Activated gamma-delta T cell treated with anti-CD3 and anti-CD28 coated beads, Interleukin-2, amount 50 U/mL, for 16 hours (primary cell): ENCODE data around the gene TMUB1.
"Not testable (repeated sequence)": the region's sequence is repeated elsewhere in the genome, so short reads cannot be mapped to it uniquely, and the experiment has no call there.

Experiments
- DNase-seq: peaks from one replicate; pipeline ENCODE4 v3.0.0-alpha.2; 2020; ENCODE audit warnings: low read depth

The TMUB1 gene

DNA sequence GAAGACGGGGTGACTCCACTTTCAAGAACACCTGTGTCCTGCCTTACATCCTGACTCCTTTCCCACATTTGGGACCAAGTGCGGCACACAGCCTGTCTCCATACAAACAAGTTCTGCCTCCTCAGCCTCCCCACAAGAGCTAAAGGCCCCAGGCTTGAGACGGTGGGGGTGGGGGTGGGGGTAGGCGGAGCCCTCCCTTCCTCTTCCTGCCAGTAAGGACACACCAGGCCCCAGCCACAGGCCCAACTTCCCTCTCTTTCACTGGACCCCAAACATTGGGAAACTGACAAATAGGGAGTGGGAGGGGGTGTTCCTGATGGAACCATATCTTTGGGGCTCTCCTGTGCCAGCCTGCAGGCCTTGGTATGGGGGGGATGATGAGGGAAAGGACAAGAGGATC is 30.2 kb downstream of the TMUB1 start:
- DNase-seq: no peak

GRCh38 chr7:151051108-151051507 is 32.2 kb downstream of the TMUB1 start:
- no peak for DNase-seq

DNA sequence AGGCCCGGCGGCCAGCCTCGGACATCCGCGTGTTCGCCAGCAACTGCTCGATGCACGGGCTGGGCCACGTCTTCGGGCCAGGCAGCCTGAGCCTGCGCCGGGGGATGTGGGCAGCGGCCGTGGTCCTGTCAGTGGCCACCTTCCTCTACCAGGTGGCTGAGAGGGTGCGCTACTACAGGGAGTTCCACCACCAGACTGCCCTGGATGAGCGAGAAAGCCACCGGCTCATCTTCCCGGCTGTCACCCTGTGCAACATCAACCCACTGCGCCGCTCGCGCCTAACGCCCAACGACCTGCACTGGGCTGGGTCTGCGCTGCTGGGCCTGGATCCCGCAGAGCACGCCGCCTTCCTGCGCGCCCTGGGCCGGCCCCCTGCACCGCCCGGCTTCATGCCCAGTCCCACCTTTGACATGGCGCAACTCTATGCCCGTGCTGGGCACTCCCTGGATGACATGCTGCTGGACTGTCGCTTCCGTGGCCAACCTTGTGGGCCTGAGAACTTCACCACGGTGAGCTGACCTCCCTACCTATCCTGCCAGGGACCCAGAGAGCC is 34.3 kb downstream of the TMUB1 start:
- DNase-seq: no peak

DNA sequence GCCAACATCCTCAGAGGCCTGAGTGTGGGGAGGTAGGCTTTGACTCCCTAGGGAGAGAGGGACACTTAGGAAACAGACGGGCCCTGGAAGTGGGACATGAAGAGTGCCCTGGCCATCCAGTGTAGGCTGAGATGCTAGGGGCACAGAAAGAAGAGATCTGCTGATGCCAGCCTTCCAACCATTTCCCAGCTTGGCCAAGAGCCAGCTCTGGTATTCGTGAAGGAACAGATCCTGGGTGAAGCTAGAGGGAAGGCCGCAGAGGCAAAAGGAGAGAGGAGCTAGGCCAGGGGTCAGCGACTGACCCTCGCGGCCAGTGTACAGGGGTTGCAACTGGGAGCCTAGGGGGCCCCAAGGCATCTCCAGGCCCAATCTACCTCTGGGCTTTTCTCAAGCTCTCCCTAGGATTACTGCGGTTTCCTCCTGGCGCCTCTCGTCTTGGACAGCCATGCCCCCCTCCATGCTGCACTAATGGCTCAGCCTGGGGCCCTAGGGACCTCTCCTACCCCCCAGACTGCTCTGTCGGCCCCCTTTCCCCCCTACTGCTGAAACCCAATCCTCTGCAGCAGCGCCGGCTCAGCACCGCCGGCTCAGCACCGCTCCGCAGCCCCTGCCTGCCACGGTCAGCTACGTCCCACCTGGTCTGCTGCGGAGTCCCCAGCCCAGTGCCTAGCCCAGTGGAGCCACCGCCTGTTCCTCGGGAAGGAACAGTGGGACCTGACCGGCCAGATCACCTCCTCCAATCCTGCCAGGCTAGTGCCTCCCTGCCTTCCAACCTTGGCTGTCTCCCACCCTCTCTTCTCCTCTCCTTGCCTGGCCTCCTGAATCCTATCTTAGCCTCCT is 35.1 kb downstream of the TMUB1 start, which contains the start of gene ASIC3:
Gene ASIC3, plus strand, starts transcription at position 556 of the 840 bp plus-strand sequence. CDS start 355 bp downstream, outside the sequence.
- DNase-seq: no peak

DNA sequence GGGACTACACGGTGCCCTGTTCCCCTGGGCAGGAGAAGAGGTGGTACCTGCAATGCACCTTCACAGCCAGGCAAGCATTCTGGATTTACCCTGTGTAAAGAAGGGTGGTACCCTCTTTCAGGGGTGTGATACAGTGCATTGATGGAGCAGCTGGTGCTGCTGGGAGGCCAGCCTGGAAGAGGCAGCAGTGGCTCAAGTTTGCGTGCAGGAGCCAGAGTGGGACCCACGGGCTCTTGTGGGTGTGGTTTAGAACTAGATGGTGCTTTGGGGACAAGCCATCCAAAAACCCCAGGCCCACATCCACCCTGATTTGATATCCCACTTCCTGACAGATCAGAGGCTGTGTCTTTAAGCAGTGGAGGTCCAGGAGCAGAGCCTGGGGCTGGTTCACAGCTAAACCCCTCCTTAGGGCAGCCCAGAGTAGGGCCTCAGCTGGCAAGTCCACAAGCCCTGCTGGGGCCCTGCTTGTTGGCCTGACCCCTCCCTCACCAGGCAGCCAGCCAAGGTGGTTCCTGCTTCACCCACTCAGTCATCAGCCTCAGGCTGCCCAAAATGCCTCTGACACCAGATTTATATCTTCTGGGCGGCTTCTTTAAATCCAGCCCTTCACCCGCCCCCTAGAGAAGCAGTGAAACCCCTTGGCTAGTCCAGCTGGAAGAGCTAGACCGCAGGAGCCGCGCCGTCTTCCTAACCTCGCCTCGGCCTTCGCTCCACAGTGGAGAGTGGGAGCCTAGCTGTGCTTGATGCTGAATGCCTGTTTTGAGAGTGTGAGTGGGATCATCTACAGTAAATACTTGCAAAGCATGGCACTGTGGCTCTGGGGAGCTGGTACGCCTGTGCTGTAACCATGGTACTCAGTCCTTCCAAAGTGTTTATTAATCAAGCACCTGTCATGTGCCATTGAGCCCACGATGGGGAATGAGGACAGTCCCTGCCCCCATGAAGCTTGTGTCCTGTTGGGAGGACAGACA is 36.4 kb downstream of the TMUB1 start:
- DNase-seq: no peak

- DNase-seq: no peak
These were observed 37.3 kb downstream of the TMUB1 start for GRCh38 chr7:151045967-151046366.

GRCh38 chr7:151045262-151045661 is 38.0 kb downstream of the TMUB1 start:
- no peak for DNase-seq

DNA sequence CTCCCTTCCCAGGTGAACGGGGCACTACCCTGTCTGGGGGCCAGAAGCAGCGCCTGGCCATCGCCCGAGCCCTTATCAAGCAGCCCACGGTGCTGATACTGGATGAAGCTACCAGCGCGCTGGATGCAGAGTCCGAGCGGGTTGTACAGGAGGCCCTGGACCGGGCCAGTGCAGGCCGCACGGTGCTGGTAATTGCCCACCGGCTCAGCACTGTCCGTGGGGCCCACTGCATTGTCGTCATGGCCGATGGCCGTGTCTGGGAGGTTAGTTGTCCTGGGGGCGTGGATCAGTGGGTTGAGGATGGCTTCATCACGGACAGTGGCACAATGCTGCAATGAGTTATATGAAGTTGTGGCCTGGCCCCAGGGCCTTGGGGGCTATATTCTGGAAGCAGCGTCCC is 39.3 kb downstream of the TMUB1 start:
- DNase-seq: no peak

DNA sequence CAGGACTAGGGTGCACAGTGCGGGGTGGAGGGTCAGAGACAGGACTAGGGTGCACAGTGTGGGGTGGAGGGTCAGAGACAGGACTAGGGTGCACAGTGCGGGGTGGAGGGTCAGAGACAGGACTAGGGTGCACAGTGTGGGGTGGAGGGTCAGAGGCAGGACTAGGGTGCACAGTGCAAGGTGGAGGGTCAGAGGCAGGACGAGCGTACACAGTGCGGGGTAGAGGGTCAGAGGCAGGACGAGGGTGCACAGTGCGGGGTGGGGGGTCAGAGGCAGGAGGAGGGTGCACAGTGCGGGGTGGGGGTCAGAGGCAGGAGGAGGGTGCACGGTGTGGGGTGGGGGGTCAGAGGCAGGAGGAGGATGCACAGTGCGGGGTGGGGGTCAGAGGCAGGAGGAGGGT is 39.8 kb downstream of the TMUB1 start:
- DNase-seq: not testable (repeated sequence)

DNA sequence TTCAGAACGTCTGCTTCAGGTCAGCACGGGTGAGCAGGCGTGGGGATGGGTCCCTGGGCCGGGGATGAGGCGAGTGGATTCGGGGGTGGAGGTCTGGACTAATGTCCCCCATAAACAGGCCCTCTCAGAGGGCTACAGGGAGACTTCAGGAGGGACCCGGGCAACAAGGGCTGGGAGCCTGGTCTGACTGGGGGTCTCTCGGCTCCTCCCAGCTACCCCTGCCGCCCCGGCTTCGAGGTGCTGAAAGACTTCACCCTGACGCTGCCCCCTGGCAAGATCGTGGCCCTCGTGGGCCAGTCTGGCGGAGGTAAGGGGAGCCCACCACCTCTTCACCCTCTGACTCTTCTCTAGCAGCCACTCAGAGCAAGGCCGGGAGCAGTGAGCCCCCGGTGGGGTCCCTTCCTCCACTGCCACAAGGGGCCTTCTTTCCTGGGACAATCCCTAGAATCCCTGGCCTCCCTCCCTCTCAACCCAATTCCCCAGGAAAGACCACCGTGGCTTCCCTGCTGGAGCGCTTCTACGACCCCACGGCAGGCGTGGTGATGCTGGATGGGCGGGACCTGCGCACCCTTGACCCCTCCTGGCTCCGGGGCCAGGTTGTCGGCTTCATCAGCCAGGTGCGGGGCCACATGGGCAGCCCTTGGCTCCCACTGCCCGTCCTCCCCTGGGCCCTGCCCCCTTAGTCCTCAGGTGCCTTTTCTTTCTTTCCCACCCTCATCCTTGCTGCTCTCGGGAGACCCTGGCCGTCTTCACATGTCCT is 42.5 kb downstream of the TMUB1 start:
- DNase-seq: no peak

- DNase-seq: no peak
These were observed 43.3 kb downstream of the TMUB1 start for GRCh38 chr7:151039850-151040548.

- DNase-seq: peak; percentile 46
These were observed 44.1 kb downstream of the TMUB1 start for GRCh38 chr7:151038951-151039849.

- no peak for DNase-seq
These were observed 47.4 kb downstream of the TMUB1 start for GRCh38 chr7:151035902-151036301.

- no peak for DNase-seq
These were observed 48.1 kb downstream of the TMUB1 start for GRCh38 chr7:151035026-151035717.

GRCh38 chr7:151034312-151035025 is 48.8 kb downstream of the TMUB1 start:
- no peak for DNase-seq

DNA sequence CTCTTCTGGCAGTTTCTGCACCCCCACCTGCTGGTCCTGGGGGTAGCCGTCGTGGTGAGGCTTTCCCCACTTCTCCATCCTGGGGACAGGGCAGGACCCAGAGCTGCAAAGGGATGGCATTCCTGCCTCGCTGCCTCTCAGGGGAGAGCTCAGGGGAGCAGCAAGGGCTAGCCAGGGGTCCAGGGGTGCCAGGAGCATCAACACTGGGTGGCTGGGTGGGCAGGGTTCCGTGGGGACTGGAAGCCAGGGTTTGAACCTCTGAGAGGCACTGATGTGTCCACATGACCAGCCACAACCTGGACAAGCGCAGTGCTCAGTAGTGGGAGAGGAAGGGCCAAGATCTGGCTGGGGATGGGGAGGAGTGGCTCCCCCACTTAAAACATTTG is 49.4 kb downstream of the TMUB1 start:
- DNase-seq: no peak

DNA sequence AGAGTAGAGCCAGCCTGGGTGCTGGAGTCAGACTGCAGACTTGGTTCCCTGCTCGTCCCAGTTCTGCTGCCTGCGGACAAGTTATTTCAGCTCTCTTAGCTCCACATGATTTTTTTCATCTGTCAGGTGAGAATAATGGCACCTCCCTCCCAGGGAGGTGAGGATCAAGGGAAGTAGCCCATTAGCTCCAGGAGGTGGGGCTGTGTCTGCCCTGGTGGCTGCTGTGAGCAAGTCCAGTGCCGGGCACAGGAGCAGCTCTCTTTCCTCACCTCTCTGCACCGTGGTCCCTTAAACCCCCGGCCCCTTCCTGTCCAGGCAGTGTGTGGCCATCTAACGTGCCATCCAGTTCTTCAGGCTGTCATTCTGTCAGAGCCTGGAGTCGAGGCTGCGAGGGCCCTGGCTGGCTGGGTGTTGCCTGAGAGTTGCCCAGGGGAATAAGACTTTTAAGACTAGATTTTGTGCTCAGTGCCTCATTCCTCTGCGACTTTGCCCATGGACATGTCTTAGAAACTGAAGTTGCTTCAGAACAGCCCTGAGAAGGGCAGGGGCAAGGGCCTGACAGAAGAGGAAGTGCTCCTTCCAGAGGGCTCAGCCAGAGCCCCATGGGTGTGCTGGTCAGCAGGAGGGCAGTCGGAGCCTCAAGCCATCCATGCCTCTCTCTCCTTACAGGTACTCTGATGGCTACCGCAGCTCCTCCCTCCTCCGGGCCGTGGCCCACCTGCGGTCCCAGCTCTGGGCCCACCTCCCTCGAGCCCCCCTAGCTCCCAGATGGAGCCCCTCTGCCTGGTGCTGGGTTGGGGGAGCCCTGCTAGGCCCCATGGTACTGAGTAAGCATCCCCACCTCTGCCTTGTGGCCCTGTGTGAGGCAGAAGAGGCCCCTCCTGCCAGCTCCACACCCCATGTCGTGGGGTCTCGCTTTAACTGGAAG is 50.1 kb downstream of the TMUB1 start:
- no peak for DNase-seq
